CD4-positive, alpha-beta T cell treated with Interleukin-6 for 4 hours (primary cell): ENCODE results near the gene NT5E.
"Not testable (repeated sequence)": the region's sequence is repeated elsewhere in the genome, so short reads cannot be mapped to it uniquely, and the experiment has no call there.

Experiments used
- DNase-seq: peaks from one replicate; pipeline ENCODE4 v3.0.0-alpha.2; 2020; ENCODE audit warnings: mixed read lengths

The NT5E gene

GRCh38 chr6:85494547-85495536, 45.0 kb downstream of the NT5E start:
- no peak for DNase-seq

- DNase-seq, result no peak
These were observed 46.2 kb downstream of the NT5E start for GRCh38 chr6:85496009-85496579.

GRCh38 chr6:85496856-85497255, 47.0 kb downstream of the NT5E start:
- DNase-seq, result no peak

GRCh38 chr6:85498596-85499258, 48.8 kb downstream of the NT5E start:
- DNase-seq, result no peak

GRCh38 chr6:85506441-85507093, 56.7 kb downstream of the NT5E start:
- no peak for DNase-seq

- no peak for DNase-seq
These were observed 66.3 kb downstream of the NT5E start for GRCh38 chr6:85516168-85516567.

GRCh38 chr6:85524281-85524680, 74.4 kb downstream of the NT5E start:
- not testable (repeated sequence) for DNase-seq

- DNase-seq, result no peak
These were observed 87.2 kb downstream of the NT5E start for GRCh38 chr6:85537055-85537494.

- DNase-seq, result no peak
These were observed 94.9 kb downstream of the NT5E start for GRCh38 chr6:85544776-85545175.
